Mammary epithelial cell (primary cell): Measurements from ENCODE around the gene ZNF662.

Source experiments
- EZH2 ChIP-seq: IDR thresholded peaks from 2 replicates; pipeline ENCODE4 v1.6.1; 2012; ENCODE audit warnings: low read length, inconsistent platforms, borderline replicate concordance
- TF ChIP-seq, protein P1 (sequence below), 2 donors: IDR thresholded peaks in 1 of 2; conservative IDR thresholded peaks in 1 of 2; 2 replicates each; pipeline ENCODE4 v1.5.1; 2011 to 2012; ENCODE audit warnings: inconsistent platforms in 2 of 2, low read length in 2 of 2, mild to moderate bottlenecking in 2 of 2, control low read depth in 1 of 2, low read depth in 1 of 2; ENCODE audit not compliant: insufficient read depth in 1 of 2; ENCODE audit errors: extremely low read depth in 1 of 2

DNA sequence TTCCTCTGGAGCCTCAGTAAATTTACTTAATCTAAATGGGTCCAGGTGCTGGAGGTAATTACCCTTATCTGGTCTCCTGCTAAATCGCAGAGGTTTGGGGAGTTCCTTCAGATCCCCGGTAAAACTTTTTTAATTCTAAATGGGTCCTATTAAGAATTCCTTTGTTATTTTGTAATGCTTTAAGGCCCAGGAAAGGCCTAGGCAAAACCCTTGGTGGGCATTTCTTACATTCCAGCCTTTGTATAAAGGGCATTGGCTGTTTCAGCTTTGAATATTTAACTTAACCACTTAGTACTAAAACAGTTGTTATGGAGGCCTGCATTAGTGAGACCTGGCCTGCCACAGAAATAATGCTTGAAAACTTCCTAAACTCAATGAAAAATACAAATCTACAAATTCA lies 14.9 kb upstream of the ZNF662 start:
- TF ChIP-seq, protein P1, sequence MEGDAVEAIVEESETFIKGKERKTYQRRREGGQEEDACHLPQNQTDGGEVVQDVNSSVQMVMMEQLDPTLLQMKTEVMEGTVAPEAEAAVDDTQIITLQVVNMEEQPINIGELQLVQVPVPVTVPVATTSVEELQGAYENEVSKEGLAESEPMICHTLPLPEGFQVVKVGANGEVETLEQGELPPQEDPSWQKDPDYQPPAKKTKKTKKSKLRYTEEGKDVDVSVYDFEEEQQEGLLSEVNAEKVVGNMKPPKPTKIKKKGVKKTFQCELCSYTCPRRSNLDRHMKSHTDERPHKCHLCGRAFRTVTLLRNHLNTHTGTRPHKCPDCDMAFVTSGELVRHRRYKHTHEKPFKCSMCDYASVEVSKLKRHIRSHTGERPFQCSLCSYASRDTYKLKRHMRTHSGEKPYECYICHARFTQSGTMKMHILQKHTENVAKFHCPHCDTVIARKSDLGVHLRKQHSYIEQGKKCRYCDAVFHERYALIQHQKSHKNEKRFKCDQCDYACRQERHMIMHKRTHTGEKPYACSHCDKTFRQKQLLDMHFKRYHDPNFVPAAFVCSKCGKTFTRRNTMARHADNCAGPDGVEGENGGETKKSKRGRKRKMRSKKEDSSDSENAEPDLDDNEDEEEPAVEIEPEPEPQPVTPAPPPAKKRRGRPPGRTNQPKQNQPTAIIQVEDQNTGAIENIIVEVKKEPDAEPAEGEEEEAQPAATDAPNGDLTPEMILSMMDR (conservative IDR thresholded peaks at IDR 0.05 in 1 of 2, IDR thresholded peaks at IDR 0.05 in 1 of 2; ENCODE audit: extremely low read depth in 1 of 2, insufficient read depth in 1 of 2, low read depth in 1 of 2, low read length in 2 of 2), result no peak
- TF ChIP-seq EZH2, result no peak
